Measurements from ENCODE around the gene PSMC5. TPM values are rescaled to one million over a fixed set of nuclear protein-coding genes. Genes with fewer than 3 reads are reported as not detected.
A peak's percentile ranks its signal among the peaks of the same experiment; 100 is the strongest.

The PSMC5 gene
- total RNA-seq, 1 experiment from 2014 or later = 145 TPM

DNA sequence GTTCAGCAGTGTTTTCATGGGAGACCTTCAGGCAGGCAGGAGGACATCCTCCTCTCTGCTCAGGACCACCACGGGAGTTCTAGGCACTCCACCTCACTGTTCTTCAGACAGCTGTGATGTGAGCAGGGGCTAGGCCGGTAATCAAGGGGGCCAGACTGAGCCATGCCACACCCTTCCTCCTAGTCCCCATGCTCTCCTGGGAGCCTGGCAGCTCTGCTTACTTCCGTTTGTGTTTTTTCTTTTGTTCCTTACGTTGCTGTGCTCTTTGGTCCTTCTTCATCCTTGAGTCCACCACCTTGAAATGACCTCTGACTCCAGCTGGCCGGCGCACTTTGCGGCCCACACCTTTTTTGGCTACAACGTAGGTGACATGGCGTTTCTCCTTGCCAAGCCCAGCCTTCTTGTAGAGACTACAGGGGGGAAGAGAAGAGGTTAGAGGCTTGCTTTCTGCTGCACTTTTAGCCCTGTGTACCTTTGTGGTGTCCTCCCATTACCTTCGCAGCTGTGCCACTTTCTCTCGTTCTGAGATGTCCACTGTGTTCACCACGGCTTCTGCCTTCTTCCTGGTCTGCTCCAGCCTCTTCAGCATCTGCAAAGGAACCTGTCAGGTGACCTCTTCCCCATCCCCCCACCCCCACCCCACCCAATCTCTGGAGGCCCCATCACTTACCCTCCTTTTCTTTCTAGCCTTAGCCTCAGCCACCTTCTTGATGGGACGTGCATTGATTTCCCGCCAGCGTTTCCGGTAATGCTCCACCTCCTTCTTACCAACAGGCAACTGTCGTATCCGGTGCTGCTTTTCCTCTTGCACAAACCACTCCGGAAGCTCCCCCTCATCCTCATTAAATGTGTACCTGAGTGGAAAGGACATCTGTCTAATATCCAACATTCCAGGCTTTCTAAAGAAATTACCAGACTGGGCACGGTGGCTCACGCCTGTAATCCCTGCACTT, 7.4 kb upstream of the PSMC5 start:
- Histone ChIP-seq H3K9me3 (ENCODE audit: control insufficient read depth, insufficient read depth, low read depth, low read length) (no peaks in the 10 kb centered on the region), H3K4me3 (ENCODE audit: low read depth in 2 of 2, low read length in 2 of 2) (no peak overlapping the region), H3K4me1 (ENCODE audit: control insufficient read depth, insufficient read depth, low read length) (peaks cover 3% of the 10 kb centered on the region; the same call in 1 of the 2 replicates), H3K27me3 (ENCODE audit: control insufficient read depth, insufficient read depth, low read length) (no peaks in the 10 kb centered on the region), H3K27ac (ENCODE audit: low read length) (no peak overlapping the region), H3K36me3 (ENCODE audit: control insufficient read depth, insufficient read depth, low read length) (peaks cover 29% of the 10 kb centered on the region)
- BruUV-seq (replicated peaks) = TSS peak; percentile 92
- TF ChIP-seq SIN3A (IDR thresholded peaks at IDR 0.05; ENCODE audit: borderline replicate concordance, insufficient read depth, low read depth, low read length) (no peak), POLR2AphosphoS5 (IDR thresholded peaks at IDR 0.05; ENCODE audit: low read depth, low read length) (no peak), TCF7L2 (IDR thresholded peaks at IDR 0.05; ENCODE audit: low read depth, low read length) (no peak)
- TF ChIP-seq, protein P1, sequence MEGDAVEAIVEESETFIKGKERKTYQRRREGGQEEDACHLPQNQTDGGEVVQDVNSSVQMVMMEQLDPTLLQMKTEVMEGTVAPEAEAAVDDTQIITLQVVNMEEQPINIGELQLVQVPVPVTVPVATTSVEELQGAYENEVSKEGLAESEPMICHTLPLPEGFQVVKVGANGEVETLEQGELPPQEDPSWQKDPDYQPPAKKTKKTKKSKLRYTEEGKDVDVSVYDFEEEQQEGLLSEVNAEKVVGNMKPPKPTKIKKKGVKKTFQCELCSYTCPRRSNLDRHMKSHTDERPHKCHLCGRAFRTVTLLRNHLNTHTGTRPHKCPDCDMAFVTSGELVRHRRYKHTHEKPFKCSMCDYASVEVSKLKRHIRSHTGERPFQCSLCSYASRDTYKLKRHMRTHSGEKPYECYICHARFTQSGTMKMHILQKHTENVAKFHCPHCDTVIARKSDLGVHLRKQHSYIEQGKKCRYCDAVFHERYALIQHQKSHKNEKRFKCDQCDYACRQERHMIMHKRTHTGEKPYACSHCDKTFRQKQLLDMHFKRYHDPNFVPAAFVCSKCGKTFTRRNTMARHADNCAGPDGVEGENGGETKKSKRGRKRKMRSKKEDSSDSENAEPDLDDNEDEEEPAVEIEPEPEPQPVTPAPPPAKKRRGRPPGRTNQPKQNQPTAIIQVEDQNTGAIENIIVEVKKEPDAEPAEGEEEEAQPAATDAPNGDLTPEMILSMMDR (IDR thresholded peaks at IDR 0.05) = no peak
- TF ChIP-seq, protein P2, sequence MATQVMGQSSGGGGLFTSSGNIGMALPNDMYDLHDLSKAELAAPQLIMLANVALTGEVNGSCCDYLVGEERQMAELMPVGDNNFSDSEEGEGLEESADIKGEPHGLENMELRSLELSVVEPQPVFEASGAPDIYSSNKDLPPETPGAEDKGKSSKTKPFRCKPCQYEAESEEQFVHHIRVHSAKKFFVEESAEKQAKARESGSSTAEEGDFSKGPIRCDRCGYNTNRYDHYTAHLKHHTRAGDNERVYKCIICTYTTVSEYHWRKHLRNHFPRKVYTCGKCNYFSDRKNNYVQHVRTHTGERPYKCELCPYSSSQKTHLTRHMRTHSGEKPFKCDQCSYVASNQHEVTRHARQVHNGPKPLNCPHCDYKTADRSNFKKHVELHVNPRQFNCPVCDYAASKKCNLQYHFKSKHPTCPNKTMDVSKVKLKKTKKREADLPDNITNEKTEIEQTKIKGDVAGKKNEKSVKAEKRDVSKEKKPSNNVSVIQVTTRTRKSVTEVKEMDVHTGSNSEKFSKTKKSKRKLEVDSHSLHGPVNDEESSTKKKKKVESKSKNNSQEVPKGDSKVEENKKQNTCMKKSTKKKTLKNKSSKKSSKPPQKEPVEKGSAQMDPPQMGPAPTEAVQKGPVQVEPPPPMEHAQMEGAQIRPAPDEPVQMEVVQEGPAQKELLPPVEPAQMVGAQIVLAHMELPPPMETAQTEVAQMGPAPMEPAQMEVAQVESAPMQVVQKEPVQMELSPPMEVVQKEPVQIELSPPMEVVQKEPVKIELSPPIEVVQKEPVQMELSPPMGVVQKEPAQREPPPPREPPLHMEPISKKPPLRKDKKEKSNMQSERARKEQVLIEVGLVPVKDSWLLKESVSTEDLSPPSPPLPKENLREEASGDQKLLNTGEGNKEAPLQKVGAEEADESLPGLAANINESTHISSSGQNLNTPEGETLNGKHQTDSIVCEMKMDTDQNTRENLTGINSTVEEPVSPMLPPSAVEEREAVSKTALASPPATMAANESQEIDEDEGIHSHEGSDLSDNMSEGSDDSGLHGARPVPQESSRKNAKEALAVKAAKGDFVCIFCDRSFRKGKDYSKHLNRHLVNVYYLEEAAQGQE (IDR thresholded peaks at IDR 0.05; ENCODE audit: insufficient read depth in 1 of 2, low read depth in 2 of 2, low read length in 1 of 2) = no peak
- POLR2A ChIA-PET = no interaction called here
- CTCF ChIA-PET = no interaction called here
- in situ Hi-C loops (cut with HindIII; ENCODE audit: low pct_unique_long_range_greater_than_20kb, low sequenced_read_pairs) (no loop called here), intact Hi-C loops (cut with micrococcal nuclease; ENCODE audit: unreplicated experiment) (no loop called here)
- ATAC-seq (peak; percentile 23; the same call in 1 of the 2 replicates), DNase-seq (ENCODE audit: low read depth, low spot score) (no peak)

DNA sequence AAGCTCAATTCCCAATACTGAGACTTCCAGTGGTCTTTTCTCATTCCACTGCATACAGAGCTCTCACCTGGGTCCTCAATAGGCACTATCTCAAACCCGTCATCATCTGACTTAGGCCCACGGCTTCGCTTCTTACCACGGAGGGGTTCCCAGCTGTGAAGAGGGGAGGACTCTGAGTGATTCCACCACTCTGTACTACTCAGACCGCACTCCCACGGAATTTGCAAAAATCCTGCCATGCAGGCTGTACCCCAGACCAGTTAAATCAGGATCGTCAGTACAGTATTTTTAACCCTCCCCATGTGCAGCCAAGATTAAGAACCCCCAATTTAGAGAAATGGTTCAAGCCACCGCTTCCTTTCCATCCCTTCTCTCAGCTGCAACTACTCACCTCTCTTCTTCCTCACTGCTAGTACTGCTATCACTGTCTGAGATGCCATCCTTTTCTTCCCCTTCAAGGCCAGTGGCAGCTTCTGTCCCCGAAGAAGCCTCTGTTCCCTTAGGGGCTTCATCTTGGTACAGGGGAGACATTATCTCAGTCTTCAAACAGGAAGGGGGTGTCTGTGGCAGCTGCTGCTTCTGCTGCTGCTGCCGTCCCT, 6.2 kb upstream of the PSMC5 start:
- DNase-seq (ENCODE audit: low read depth, low spot score) = no peak
- TF ChIP-seq, protein P2 (IDR thresholded peaks at IDR 0.05; ENCODE audit: insufficient read depth in 1 of 2, low read depth in 2 of 2, low read length in 1 of 2) = no peak
- TF ChIP-seq SIN3A (IDR thresholded peaks at IDR 0.05; ENCODE audit: borderline replicate concordance, insufficient read depth, low read depth, low read length) = no peak
- TF ChIP-seq POLR2AphosphoS5 (IDR thresholded peaks at IDR 0.05; ENCODE audit: low read depth, low read length) = peak; percentile 46; the same call in 1 of the 2 replicates
- ChIA-PET CTCF (no interaction called here), POLR2A (no interaction called here)
- H3K27me3 ChIP-seq (ENCODE audit: control insufficient read depth, insufficient read depth, low read length) = no peaks in the 10 kb centered on the region
- no peak overlapping the region for H3K27ac ChIP-seq (ENCODE audit: low read length)
- no peaks in the 10 kb centered on the region for H3K9me3 ChIP-seq (ENCODE audit: control insufficient read depth, insufficient read depth, low read depth, low read length)
- H3K4me1 ChIP-seq (ENCODE audit: control insufficient read depth, insufficient read depth, low read length) = peaks cover 5% of the 10 kb centered on the region; the same call in 1 of the 2 replicates
- no peak overlapping the region for H3K4me3 ChIP-seq (ENCODE audit: low read depth in 2 of 2, low read length in 2 of 2)
- no peak for ATAC-seq
- intact Hi-C loops (cut with micrococcal nuclease; ENCODE audit: unreplicated experiment) (no loop called here), in situ Hi-C loops (cut with HindIII; ENCODE audit: low pct_unique_long_range_greater_than_20kb, low sequenced_read_pairs) (no loop called here)
- no TSS peak for BruUV-seq (replicated peaks)
- peaks cover 38% of the 10 kb centered on the region for H3K36me3 ChIP-seq (ENCODE audit: control insufficient read depth, insufficient read depth, low read length)

All from Panc1 (cell line).